Activated T-helper 1 cell treated with anti-CD3 and anti-CD28 coated beads, Interleukin-2, amount 50 U/mL, for 16 hours (primary cell): ENCODE results near the gene PSMD11.
"Not testable (repeated sequence)": the region's sequence is repeated elsewhere in the genome, so short reads cannot be mapped to it uniquely, and the experiment has no call there.

Source experiments
- DNase-seq, 2 donors: peaks; one replicate each; pipeline ENCODE4 v3.0.0-alpha.2; 2020; ENCODE audit warnings: low read depth in 1 of 2, low spot score in 1 of 2

PSMD11 gene

DNA sequence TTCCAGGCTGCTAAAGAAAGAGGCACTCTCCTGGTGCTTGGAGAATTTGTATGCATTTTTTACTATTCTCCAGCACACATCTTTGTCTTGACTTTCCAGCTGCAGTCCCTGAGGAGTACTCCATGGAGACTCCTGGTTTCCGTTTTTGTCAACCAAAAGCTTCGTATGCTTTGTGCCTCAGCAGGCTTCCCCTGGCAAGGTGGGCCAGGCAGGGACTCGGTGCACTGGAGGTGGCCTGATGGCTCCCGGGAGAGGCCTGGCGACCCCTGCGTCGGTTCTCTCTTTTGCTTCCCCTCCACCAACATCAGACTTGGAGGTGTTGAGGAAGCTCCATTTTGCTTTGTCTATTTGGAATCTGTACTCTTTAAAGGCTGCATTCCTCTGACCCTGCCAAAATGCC lies 66.2 kb downstream of the PSMD11 start:
- DNase-seq: no peak

GRCh38 chr17:32512328-32512727 lies 68.0 kb downstream of the PSMD11 start:
- no peak for DNase-seq

GRCh38 chr17:32513579-32513978 lies 69.3 kb downstream of the PSMD11 start:
- no peak for DNase-seq

- DNase-seq: no peak
Observed at GRCh38 chr17:32514606-32515005, 70.3 kb downstream of the PSMD11 start.

DNA sequence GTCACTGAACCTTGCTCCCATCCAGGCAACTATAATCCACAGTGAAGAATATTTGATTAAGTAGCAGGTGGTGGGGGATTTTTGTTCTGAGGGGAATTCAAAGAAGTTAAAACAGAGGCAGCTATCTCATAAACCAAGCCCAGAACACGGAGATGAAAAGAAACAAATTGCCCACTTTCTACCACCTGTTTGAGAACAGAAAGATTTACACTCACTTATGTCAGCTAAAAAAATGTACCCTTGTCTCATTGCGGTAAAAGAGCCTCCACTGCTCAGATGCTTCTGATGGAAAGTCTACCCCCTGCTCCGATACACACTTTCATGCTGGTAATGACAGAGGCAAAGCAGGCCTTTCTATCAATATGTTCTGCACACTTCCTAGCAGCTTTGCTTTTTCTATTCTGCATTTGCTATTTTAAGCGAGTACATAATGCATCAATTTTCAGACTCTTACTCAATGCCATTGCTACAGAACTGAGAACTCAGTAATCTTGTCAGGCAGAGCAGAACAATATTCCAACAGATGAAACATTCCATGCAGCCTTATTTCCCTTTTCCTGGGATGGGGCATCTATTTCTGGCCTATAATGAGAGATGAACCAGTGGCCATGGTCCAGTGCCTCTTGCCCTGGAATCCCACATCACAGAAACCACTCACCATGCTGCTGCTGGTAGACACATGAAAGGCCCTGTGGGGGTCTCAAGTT lies 71.5 kb downstream of the PSMD11 start:
- no peak for DNase-seq

- no peak for DNase-seq
Observed at GRCh38 chr17:32516450-32516849, 72.1 kb downstream of the PSMD11 start.

- no peak for DNase-seq
Observed at GRCh38 chr17:32516940-32517701, 72.8 kb downstream of the PSMD11 start.

GRCh38 chr17:32517982-32518381 lies 73.7 kb downstream of the PSMD11 start:
- no peak for DNase-seq

DNA sequence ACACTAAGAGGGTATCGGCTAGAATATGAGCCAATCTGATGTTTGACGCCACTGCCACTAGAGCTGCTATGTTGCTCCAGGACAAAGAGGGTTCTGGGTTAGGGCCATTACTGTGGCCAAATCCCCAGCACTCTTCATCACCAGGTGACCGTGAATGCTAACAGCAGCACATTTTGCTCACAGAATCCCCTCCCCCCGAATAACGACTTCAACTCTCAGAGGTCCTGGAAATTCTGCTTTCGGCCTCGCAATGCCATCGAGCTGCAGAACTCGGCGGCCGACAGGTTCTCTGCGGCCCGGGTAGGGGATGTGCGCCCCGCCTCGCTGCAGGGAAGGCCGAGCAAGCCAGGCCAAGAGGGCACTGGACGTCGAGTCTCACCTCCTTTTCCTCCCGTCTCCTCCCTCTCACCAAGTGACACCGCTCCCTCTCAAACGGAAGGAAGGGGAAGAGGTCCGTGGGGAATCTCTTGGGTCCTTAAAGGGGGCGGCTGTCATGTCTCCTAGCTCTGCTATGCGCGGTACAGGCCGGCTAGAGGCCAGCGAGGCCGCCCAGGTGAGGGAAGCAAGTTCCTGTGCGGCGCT lies 74.4 kb downstream of the PSMD11 start:
- DNase-seq: no peak

DNA sequence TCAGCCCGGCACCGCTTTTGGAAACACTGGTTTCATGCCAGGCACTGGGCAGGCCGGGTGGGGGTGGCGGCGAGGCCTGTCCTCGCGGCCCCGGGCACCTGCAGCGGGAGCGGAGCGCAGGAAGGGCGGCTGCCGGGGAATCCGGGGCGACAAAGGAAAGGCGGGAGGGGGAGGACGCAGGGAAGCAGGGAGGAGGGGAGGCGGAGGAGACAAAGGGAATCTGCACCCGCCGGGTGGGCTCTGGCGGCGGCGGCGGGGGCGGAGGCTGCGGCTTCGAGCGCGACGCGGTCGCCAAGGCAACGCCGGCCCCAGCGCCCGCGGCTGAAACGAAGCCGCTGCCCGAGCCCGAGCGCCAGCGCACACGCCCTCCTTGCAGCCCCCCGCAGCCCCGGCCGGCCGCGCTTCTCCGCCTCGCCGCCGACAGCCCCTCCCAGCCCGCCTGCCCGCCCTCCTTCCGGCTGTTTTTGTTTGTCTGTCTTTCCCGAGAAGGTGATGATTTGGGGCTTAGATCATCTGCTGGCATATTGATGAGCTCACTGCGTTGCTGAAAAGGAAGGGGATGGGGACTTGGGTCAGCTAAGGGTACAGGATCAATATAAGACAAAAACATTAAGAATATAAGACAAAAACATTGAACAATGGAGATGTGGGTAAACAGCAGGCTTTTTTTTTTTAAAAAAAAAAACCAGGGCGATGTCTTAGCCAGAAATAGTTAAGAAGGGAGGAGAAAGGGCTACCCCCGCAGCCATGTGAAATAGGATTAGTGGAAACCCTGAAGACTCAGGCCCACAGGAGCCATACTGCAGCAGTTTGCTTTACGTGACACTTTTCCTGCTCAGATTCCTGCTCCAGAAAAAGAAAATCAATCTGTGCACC lies 75.2 kb downstream of the PSMD11 start:
- DNase-seq: peak; percentile 8 to 62

DNA sequence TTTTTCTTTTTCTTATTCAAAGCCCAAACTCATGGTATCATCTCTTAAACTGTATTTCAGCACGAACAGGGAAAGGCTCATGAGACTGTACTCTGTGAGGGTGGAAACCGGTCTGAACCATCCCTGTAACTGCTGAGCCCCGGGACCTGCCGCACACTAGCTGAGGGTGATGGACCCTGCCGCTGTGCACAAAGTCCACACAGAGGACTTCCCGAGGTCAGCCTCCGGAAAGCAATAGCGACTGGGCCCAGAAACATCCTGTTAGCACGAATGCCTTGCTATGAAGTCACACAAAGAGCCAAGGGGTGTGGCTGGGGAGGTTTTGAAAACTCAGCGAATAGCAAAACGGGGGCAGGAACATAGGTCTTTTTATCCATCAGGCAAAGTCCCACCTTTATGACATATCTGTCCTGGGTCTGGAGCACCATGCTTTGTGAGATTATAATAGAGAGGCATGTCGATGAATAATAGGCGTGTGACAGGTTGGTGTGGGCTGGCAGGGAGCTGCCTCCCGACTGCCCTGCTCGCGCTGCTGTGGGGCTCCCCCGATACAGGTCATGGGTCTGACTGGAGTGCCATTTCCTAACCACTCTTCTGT lies 75.9 kb downstream of the PSMD11 start:
- DNase-seq: peak in 1 of 2 donors; percentile 32

GRCh38 chr17:32520737-32521404 lies 76.6 kb downstream of the PSMD11 start:
- DNase-seq: no peak

GRCh38 chr17:32523017-32523680 lies 78.8 kb downstream of the PSMD11 start:
- DNase-seq: no peak

DNA sequence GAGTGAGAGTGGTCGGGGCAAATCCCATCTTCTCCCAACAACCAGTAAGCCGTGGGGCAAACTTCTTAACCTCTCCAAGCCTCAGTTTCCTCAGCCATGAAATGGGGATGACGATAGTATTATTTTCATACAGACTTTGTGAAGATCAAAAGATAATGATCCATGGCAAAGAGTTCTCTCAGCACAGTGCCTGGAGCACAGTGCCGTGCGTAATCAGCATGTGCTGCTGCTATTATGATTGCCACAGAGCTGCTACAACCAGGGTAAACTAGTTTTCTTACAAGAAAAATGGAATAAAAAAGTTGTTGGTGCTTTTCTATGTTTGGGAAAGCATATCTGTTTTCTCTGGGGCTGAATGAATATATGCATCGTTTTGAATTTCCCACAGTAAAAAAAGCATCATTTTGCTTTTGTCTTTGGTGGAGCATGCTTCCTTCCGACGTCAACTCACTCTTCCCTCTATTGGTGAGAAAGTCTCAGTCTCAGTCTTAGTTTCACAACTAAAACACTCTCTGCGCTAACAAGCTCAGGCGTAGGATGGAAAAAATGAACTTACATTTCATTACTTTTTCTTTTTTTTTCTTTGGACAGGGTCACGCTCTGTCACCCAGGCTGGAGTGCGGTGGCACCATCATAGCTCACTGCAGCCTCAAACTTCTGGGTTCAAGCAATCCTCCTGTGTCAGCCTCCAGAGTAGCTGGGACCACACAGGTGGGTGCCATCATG lies 79.7 kb downstream of the PSMD11 start:
- DNase-seq: no peak

DNA sequence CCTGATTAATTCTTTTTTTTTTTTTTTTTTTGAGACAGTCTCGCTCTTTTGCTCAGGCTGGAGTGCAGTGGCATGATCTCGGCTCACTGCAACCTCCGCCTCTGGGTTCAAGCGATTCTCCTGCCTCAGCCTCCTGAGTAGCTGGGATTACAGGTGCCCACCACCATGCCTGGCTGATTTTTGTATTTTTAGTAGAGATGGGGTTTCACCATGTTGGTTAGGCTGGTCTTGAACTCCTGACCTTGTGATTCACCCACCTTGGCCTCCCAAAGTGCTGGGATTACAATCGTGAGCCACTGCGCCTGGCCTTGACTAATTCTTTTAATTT lies 80.2 kb downstream of the PSMD11 start:
- not testable (repeated sequence) for DNase-seq

DNA sequence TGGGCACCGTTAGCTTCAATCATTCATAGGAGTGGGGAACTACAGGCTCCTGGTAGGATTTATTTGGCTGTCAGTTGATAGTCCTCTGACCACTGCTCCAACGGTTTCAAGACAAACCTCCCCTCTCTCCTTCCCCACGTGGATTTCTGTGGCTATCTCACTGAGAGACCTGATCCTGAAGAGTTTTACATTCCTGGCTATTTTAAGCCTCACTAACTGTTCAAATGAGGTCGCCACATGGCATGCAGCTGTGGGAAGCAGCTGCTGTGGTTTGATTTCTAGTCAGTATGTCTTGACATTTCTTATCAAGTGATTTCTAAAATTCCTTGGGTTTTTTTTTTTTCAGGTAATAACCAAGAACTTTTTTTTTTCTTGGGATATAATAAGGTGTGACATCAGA lies 80.8 kb downstream of the PSMD11 start:
- DNase-seq: no peak

- no peak for DNase-seq
Observed at GRCh38 chr17:32527146-32527545, 82.8 kb downstream of the PSMD11 start.

DNA sequence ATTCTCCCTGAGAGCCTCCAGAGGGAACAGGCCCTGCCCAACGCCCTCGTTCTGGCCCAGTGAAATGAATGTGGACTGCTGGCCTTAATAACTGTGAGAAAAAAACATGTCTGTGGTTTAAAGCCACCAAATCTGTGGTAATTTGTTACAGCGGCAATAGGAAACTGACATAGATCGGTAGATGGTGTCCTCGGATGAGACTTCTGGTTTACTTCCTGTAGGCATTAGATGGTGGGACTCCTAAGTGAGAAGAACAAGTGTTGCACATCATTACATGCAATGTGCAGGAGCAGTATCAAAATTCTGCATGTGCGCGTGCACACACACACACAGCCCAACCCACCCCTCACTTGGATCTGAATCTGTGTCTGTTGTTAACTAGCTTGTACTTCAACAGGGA lies 84.5 kb downstream of the PSMD11 start:
- no peak for DNase-seq

DNA sequence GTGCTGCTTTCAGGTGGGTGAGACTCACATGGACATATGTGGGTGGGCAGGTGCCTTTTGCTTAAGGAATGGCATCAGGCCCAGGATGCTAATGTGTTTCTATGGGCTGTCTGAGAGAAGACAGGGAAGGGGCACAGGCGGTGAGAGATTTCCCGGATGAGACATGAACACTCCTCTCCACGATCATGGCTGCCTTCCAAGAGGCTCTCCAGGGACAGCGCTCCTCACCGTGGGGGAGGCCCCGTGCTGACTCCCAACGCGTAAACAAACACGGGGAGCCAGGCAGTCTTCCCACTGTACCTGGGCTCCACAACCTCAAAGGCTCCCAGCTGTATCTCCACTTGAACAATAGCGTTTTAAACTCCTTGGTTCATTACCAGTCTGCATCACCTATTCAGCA lies 85.3 kb downstream of the PSMD11 start:
- DNase-seq: no peak
